Umbilical cord (tissue), 2 donors: ENCODE measurements around the gene SLC7A10. TPM values are rescaled to one million over a fixed set of nuclear protein-coding genes. Genes with fewer than 3 reads are reported as not detected.
"Not testable (repeated sequence)": the region's sequence is repeated elsewhere in the genome, so short reads cannot be mapped to it uniquely, and the experiment has no call there.

ENCODE experiments used
- DNase-seq: peaks from one replicate; pipeline ENCODE4 v3.0.0-alpha.2; 2015; ENCODE audit warnings: low spot score
- total RNA-seq: library from RNA; depleted of rRNA; stranded (reverse); fragments of >200 nt; gene quantifications from one replicate; pipeline ENCODE4 v1.2.3, GENCODE V29; 2014; ENCODE audit warnings: low replicate concordance; ENCODE audit not compliant: insufficient read depth

The SLC7A10 gene
- total RNA-seq, 1 donor from 2014 or later, result not detected

- DNase-seq, result no peak
Measured at GRCh38 chr19:33216198-33216830, 9.3 kb downstream of the SLC7A10 start.

DNA sequence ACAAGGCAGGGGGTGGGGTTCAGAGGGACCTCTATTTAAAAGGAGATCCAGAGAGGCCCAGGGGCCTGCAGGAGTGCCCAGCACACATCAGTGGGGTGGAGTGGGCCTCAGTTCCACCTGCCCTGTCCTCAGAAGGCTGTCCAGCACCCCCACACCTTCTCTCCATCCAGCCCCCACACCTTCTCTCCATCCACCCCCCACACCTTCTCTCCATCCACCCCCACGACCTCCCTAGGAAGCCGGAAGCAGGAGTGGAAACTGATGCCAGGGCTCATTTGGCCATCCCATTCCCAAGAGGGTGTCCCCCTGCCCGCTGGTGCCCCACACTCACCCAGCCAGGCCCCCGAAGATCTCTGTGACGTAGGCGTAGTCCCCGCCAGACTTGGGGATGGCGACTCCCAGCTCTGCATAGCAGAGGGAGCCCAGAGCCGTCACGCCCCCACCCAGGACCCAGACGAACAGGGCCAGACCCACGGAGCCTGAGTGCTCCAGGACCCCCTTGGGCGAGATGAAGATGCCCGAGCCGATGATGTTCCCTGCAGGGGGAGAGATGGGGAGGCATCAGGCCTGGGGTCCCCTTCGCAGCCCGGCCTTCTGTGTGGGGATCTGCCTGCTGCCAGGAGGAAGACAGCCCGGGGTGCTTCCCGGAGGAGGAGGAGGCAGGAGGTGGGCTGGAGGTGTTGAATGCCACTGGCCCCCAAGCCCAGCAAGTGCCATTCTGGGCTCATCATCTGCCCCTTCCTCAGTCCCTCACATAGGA is 10.0 kb downstream of the SLC7A10 start:
- no peak for DNase-seq

GRCh38 chr19:33214596-33214995 is 11.1 kb downstream of the SLC7A10 start:
- DNase-seq, result peak; percentile 26

DNA sequence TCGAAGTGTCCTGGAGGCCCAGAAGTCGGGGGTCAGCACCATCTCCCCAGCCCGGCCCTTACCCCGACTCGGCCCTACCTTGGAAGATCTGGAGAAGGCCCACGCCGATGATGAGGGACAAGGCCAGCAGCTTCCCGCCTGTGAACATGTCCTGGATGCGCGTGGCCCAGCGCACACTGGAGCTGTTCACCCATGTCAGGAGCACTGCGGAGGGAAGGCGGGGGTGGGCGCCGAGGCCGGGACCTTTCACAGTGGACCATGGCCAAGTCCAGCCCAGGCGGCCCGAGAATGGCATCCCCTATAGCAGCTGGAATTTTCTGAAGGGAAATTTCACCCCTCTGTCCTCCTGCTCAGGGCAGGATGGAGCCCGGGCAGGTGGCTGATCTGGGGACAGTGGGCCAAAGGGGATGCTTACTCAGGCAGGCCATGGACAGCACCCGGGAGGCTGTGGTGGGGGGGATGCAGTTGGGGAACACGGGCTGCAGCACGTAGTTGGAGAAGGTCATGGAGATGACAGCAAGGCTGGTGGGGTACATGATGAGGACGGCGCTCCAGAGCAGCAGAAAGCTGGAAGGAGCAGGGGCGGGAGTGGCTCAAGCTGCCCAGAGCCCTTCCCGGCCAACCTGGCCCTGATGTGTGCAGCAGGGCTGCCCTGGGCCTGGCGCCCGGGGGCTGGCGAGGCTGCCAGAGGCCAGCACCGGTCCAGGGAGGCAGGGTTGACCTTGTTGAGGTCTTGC is 13.0 kb downstream of the SLC7A10 start:
- DNase-seq, result no peak

GRCh38 chr19:33211794-33212435 is 13.7 kb downstream of the SLC7A10 start:
- peak; percentile 42 for DNase-seq

DNA sequence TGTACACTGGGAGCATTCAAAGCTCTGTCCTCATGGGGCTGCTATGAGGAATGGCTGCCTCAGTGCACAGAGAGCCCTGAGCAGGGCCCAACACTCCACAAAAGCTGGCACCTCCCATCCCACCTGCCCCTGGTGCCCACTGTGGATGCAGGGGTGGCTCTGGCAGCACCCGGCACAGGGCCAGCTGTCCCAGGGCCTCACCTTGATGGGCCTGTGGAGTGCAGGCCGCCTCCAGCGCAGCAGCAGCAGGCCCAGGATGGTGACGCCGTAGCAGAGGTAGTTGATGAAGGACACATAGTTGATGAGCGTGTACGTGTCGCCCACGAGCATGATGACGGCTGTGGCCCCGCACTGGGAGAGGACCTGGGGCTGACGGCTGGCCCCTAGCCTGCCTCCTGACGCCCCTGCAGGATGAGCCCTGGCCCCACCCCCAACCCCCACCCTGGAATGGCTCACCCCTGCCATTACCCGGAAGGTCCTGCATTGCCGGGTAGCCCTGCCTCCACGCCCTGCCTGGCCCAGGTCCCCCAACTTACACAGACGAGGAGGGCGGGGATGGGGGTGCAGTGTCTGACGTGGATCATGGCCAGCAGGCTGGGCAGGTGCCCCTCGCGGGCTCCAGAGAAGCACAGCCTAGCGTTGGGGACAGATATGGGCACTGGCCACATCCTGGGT is 15.2 kb downstream of the SLC7A10 start:
- no peak for DNase-seq

- DNase-seq, result not testable (repeated sequence)
Measured at GRCh38 chr19:33209850-33210230, 15.8 kb downstream of the SLC7A10 start.

GRCh38 chr19:33208904-33209849 is 16.5 kb downstream of the SLC7A10 start:
- DNase-seq, result no peak

- DNase-seq, result no peak
Measured at GRCh38 chr19:33208371-33208895, 17.2 kb downstream of the SLC7A10 start.

DNA sequence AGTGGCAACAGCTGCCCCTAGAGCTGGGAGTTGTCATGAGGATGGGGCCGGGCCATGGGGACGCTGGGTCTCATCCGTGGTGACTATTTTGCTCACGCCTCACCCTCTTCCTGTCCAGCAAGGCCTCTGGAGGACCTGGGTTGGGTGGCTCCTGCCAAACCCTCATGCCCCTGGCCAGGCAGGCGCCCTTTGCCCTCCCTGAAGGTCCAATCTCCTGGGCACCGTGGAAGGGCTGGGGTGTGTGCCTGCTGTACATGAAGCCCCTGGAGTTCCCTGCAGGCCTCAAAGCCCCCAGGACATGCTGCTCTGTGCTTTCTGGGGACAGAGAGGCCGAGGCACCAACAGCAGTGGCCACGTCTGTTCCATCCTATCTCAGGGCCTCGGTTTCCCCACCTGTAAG is 17.7 kb downstream of the SLC7A10 start:
- DNase-seq, result no peak

- no peak for DNase-seq
Measured at GRCh38 chr19:33207040-33207620, 18.5 kb downstream of the SLC7A10 start.

GRCh38 chr19:33206261-33207039 is 19.2 kb downstream of the SLC7A10 start:
- no peak for DNase-seq

DNA sequence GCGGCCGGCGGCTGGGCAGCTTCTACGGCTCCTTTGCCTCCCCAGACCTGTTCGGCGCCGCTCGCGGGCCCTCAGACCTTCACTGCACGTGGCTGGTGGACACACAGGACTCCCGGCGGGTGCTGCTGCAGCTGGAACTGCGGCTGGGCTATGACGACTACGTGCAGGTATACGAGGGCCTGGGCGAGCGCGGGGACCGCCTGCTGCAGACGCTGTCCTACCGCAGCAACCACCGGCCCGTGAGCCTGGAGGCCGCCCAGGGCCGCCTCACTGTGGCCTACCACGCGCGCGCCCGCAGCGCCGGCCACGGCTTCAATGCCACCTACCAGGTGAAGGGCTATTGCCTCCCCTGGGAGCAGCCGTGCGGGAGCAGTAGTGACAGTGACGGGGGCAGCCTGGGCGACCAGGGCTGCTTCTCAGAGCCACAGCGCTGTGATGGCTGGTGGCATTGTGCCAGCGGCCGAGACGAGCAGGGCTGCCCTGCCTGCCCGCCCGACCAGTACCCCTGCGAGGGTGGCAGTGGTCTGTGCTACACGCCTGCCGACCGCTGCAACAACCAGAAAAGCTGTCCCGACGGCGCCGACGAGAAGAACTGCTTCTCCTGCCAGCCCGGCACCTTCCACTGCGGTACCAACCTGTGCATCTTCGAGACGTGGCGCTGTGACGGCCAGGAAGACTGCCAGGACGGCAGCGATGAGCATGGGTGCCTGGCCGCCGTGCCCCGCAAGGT is 20.0 kb downstream of the SLC7A10 start:
- no peak for DNase-seq

DNA sequence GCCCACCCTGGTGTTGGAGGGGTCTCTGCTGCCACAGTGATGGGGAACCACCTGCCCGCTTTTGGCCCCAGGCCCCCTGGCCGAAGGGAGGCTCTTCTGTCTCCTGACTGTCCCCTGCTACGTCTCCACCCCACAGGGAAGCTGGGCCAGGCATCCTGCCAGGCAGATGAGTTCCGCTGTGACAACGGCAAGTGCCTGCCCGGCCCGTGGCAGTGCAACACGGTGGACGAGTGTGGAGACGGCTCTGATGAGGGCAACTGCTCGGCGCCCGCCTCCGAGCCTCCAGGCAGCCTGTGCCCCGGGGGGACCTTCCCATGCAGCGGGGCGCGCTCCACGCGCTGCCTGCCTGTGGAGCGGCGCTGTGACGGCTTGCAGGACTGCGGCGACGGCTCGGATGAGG is 20.5 kb downstream of the SLC7A10 start:
- DNase-seq, result no peak

- no peak for DNase-seq
Measured at GRCh38 chr19:33204136-33204973, 21.3 kb downstream of the SLC7A10 start.

DNA sequence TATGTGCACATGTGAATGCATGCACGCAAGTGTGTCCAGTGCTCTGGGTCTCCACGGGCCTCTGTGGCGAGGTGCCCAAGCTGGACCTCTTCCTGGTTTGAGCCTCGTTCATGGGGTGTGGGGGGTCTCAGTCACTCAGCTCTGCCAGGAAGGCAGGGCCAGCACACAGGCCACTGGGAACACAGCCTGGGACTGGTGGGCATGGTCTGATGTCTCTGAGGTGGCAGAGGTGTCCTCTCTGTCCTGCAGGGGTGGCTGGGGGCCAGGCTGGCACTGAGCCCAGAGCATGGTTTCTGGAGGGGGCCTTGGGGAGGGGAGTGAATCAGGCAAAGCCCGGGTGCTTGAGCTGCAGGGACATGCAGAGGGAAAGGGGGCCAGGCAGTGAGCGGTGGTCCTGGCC is 22.1 kb downstream of the SLC7A10 start:
- DNase-seq, result no peak
